NCI-H128 (cell line): ENCODE results near the gene TUBB4A.
A peak's percentile ranks its signal among the peaks of the same experiment; 100 is the strongest.

Experiments used
- DNase-seq: peaks from one replicate; lab custom pipeline; 2025; ENCODE audit not compliant: unreplicated experiment; lab: John Stamatoyannopoulos, UW

TUBB4A gene

GRCh38 chr19:6472713-6473112 is 29.4 kb downstream of the TUBB4A start:
- no peak for DNase-seq

GRCh38 chr19:6471076-6471475 is 31.0 kb downstream of the TUBB4A start:
- DNase-seq = no peak

DNA sequence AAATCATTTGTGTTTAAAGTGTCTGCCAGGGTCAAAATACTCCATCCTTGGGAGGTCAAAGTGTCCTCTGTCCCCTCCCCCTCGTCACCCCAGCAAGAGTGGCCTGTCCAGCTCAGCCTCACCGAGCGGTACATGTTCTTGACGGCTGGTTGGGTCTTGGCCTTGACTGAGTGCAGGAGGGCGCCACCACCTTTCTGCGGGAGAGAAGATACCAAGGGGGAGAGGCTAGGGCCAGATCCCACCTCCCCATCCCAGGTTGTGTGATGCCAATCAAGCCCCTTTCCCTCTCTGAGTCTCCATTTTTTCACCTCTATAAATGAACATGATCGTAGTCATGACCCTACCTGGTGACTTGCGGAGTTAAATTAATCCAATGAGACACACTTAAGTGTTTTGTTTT is 31.9 kb downstream of the TUBB4A start:
- DNase-seq = no peak

- no peak for DNase-seq
Measured at GRCh38 chr19:6467384-6467783, 34.7 kb downstream of the TUBB4A start.

GRCh38 chr19:6466526-6467248 is 35.4 kb downstream of the TUBB4A start:
- DNase-seq = no peak

- no peak for DNase-seq
Measured at GRCh38 chr19:6465663-6466062, 36.4 kb downstream of the TUBB4A start.

DNA sequence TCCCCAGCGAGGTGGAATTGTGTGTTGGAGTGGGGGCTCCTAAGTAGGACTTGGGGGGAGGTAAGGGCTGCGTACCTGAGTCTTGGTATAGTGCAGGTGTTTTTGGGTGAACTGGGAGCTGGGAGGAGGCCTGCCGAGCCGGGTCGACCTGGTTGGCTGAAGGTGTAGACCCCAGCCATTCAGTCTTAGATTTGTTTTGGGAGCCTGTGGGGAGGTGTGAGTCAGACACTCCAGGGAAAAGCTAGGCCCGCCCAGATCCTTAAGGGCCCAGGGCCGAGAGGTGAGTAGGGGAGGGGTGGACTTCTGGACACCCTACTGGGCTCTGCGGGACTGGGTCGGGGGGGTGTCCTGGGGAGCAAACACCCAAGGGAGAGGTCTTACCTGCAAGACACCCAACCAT is 37.1 kb downstream of the TUBB4A start:
- no peak for DNase-seq

GRCh38 chr19:6464070-6464873 is 37.8 kb downstream of the TUBB4A start, which contains the start of gene CRB3:
Gene CRB3, plus strand, starts transcription at chr19:6464271. Its CDS starts 431 bp downstream, at chr19:6464702.
- DNase-seq = no peak

DNA sequence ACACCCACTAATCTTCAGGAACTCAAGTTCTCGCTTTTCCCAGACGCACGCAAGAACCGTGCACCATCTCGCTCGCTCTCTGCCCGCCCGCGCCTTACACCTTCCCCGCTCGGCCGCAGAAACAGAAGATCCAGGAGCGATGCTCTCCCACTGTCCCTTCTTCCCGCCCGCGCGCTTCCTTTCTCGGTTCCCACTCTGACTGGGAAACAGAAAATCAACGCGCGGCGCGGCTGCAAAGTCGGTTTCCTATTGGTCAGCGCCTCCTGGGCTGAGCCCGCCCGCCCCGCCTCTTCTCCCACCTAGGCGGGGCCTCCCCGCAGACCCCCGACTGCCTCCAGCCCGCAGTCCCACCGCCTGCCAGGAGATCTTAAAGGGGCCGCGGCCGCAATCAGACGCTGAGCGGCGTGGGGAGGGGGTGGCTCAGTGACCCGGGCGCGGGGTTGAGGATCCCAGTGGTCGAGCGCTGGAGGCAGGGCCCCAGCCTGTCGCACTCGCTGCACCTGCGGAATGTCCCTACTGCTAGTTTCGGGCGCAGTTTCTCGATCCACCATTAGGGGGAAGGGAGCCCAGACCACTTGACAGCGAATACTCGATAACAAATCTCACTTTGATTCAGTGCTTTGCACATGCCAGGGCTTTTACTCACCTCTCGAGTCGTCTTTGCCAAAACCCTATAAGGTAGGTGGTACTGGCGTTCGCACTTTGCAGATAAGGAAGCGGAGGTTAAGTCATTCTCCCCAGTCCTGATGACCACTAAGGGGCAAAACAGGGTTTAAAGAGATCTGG is 41.8 kb downstream of the TUBB4A start:
- peak; percentile 94 for DNase-seq

DNA sequence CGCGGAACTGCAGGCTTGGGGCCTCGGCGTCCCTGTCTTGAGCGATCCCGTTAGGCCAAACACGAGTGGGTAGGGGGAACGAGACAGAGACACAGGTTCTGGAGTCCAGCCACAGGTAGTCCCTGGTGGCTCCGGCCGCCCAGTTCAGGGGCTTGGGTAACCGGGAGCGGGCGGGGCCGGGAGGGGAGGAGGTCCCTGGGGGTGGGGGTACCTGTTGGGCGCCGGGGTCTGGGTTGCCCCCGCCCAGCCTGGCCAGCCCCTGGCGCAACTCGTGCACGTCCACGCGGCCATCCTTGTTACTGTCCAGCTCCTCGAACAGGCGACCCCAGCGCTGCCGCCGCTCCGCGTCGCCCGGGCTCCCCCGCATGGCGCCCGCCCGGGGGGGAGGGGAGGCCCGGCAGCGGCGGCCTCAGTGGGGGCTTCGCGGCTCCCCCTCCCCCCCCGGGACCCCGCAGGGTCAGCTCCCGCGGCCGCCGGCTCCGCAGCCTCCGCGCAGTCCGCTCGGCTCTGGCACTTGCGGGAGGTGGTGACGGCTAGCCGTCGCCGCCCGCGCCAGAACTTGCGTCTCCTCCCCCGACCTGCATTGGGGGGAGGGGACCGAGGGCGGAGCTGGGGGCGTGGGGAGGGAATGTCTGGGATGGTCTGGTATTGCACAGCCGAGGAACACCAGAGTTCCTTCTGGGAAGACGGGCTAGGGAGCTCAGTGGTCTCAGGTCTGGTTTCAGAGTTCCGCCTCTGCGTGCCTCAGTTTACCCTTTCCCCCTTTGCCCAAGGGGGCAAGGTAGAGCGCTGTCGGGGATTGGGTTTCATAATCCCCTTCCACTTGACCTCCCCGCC is 42.6 kb downstream of the TUBB4A start, which contains the start of gene SLC25A23:
Gene SLC25A23 (minus strand): TSS at position 531 of the 837 bp plus-strand sequence. CDS start 164 bp downstream, at position 367.
- DNase-seq = peak; percentile 2

DNA sequence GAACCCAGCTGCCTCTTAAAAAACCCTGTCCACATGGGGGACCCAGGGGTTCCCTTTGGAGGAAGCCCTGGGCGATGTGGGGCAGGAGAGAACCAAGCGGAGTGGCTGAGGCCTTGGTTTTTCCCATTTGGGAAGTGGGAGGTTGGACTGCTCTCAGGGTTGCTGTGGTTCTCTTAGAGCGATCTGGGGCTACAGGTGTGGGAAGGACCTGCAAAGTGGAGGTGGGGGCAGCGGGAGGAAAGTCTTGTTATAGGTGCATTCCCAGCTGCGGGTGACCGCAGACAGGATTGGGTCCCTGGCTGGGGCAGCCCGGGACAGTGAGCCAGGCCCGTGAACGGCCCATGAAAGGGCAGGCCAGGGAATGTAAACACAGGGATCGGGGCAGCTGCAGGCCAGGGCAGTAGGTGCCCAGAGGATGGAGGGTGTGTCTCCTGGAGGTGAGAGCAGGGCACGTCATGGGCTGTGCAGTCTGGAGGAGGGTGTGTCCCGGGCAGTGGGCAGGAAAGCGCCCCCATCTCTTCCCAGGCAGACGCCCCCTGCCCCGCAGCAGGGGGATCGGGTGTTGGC is 43.3 kb downstream of the TUBB4A start:
- no peak for DNase-seq

DNA sequence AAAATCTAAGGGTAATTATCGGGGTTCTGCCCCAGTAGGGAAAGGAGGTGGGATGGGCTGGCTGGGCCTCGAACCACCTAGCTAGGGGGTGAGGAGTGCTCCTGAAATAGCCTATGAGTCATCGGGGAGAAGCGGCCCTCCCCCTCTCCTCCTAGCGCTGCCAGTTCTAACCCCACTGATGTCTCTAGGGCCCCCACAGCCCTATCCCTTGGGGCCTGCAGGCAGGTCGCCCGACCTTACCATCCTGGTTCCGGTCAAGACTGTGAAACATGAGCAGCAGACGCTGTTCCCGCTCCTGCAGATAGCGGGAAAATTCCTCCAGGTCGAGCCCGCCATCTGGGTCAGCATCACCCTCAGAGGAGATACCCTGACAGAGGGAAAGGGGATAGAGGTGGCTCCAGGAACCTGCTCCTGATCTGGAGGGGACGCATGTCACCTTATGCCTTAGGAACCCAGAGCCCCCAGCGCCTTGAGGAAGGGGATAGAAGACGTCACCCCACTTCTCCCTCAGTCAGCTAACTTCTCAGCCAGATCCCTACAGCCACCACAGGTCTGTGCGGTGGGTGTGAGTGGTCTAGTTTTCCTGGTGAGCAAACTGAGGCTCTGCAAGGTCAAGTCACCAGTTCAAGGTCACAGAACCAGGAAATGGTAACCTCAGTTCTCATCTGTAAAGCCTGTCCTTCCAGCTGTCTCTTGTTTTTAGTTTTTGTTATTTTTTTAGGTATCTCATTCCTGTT is 44.0 kb downstream of the TUBB4A start:
- no peak for DNase-seq

- no peak for DNase-seq
Measured at GRCh38 chr19:6455924-6456323, 46.2 kb downstream of the TUBB4A start.

DNA sequence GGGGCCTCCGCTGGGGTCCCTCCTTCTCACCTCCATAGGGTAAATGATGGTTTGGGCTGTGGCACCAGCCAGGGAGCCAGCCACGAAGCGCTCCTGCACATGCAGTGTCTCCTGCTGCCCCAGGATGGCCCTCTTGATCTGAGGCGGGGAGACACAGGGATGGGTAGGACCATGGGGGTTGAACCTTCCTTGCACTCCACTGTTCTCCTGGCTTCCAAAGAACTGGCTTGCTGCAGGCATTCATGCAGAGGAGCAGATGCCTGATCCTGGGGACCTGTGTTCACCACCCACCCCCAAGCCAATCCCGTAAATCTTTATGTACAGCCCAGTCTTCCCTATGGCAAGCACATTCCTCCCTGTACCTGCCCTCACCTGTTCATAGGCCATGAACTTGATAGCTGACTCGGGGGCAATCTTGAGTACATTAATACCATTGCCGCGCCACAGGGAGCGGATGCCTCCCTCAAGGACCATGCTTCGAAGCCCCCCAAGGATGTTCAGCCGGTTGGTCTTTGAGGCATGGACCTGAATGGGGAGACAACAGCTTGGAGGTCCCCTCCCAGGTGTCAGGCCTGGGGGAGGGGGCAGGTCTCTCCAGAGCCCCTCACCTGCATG is 48.1 kb downstream of the TUBB4A start:
- no peak for DNase-seq

DNA sequence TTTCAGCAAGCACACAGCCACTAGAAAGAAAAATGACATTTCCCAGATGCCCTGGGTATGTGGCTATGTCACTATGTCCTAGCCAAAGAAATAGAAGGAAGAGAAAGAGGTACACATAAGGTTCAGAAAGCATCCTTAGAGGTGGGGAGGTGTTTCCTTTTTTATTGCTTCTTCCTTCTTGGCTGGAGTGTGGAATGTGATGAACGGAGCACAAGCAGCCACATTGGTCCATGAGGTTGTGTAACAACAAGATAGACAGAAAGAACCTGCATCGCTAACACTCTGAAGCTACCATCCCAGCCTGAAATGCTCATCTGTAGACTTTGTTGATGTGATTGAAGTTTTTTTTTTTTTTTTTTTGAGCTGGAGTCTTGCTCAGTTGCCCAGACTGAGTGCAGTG is 49.2 kb downstream of the TUBB4A start:
- no peak for DNase-seq

- no peak for DNase-seq
Measured at GRCh38 chr19:6452223-6452614, 49.9 kb downstream of the TUBB4A start.

- DNase-seq = no peak
Measured at GRCh38 chr19:6451583-6452222, 50.4 kb downstream of the TUBB4A start.

- no peak for DNase-seq
Measured at GRCh38 chr19:6450166-6450565, 51.9 kb downstream of the TUBB4A start.

GRCh38 chr19:6448045-6448444 is 54.1 kb downstream of the TUBB4A start:
- DNase-seq = no peak
